ENCODE results near the gene ZNF185.

- TF ChIP-seq CTCF (IDR thresholded peaks at IDR 0.05) (no peak), EZH2 (IDR thresholded peaks at IDR 0.05) (no peak)
These were observed 14.8 kb downstream of the ZNF185 start for GRCh38 chrX:152912641-152913040.
